NB4 (cell line): ENCODE measurements around the gene GPR176.

Source experiments
- MAX ChIP-seq: IDR thresholded peaks from 2 replicates; pipeline ENCODE4 v1.6.1; 2011; ENCODE audit warnings: low read depth, low read length
- MYC ChIP-seq: IDR thresholded peaks from 2 replicates; pipeline ENCODE4 v1.6.1; 2011; ENCODE audit warnings: low read depth, low read length
- POLR2A ChIP-seq: IDR thresholded peaks from 2 replicates; pipeline ENCODE4 v1.6.1; 2011; ENCODE audit warnings: mild to moderate bottlenecking; ENCODE audit not compliant: insufficient read length; ENCODE audit errors: extremely low read depth
- TF ChIP-seq, protein P1 (sequence below): IDR thresholded peaks from one replicate; pipeline ENCODE4 v1.5.1; 2012; ENCODE audit warnings: low read depth, low read length

DNA sequence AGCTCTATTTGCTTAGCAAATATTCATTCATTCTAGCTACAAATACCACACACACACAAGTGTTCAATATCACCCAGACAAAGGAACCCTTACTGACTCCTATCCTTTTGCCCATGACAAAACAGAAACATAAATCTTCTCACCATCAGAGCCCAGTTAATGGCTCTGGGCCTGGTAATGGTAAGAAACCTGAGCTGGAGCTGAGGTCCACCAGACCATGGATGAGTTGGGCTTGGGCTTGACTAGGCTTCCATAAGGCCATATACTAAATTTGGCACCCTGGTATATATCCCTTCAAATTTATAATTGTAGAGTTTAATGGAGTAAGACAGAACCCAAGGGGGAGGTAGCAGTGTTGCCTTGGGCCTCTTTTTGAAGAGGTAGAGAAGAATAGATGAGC is 29.4 kb downstream of the GPR176 start:
- TF ChIP-seq POLR2A (no peak), MAX (no peak), MYC (no peak)
- TF ChIP-seq, protein P1, sequence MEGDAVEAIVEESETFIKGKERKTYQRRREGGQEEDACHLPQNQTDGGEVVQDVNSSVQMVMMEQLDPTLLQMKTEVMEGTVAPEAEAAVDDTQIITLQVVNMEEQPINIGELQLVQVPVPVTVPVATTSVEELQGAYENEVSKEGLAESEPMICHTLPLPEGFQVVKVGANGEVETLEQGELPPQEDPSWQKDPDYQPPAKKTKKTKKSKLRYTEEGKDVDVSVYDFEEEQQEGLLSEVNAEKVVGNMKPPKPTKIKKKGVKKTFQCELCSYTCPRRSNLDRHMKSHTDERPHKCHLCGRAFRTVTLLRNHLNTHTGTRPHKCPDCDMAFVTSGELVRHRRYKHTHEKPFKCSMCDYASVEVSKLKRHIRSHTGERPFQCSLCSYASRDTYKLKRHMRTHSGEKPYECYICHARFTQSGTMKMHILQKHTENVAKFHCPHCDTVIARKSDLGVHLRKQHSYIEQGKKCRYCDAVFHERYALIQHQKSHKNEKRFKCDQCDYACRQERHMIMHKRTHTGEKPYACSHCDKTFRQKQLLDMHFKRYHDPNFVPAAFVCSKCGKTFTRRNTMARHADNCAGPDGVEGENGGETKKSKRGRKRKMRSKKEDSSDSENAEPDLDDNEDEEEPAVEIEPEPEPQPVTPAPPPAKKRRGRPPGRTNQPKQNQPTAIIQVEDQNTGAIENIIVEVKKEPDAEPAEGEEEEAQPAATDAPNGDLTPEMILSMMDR: no peak
